22Rv1 (cell line): ENCODE data around the gene ANXA2.

Experiments
- H3K27ac ChIP-seq: fragments of 450-650 bp; 2 replicates; pipeline ENCODE4 v1.5.1; 2017
- ZFX ChIP-seq: fragments of 450-650 bp; IDR thresholded peaks from 2 replicates; pipeline ENCODE4 v1.6.1; 2017; ENCODE audit warnings: antibody characterized with exemption, borderline replicate concordance
- TF ChIP-seq, protein P1 (sequence below): fragments of 450-650 bp; IDR thresholded peaks from 2 replicates; pipeline ENCODE4 v1.5.1; 2017; ENCODE audit warnings: mild to moderate bottlenecking

Gene ANXA2

DNA sequence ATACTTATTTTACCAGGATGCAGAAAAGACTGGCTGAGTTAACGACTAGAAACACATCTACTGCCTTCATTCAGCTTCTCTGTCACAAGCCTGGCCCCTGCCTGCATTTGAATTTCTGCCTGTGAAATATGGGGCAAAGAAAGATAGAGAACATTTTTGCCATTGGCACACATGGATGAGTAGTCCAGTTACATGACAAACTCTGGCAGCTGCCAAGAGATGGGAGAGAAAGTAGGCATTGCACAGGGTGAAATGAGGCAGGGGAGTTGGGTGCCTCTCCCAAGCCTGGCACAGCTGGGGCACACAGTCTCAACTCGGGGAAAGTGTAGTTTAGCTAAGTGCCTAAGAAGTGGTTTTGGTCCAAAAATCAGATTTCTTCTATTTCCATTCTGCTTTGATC is 24.0 kb downstream of the ANXA2 start:
- no peak for TF ChIP-seq ZFX
- TF ChIP-seq, protein P1, sequence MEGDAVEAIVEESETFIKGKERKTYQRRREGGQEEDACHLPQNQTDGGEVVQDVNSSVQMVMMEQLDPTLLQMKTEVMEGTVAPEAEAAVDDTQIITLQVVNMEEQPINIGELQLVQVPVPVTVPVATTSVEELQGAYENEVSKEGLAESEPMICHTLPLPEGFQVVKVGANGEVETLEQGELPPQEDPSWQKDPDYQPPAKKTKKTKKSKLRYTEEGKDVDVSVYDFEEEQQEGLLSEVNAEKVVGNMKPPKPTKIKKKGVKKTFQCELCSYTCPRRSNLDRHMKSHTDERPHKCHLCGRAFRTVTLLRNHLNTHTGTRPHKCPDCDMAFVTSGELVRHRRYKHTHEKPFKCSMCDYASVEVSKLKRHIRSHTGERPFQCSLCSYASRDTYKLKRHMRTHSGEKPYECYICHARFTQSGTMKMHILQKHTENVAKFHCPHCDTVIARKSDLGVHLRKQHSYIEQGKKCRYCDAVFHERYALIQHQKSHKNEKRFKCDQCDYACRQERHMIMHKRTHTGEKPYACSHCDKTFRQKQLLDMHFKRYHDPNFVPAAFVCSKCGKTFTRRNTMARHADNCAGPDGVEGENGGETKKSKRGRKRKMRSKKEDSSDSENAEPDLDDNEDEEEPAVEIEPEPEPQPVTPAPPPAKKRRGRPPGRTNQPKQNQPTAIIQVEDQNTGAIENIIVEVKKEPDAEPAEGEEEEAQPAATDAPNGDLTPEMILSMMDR, result no peak
- H3K27ac ChIP-seq, result peak overlapping the region; percentile 80

DNA sequence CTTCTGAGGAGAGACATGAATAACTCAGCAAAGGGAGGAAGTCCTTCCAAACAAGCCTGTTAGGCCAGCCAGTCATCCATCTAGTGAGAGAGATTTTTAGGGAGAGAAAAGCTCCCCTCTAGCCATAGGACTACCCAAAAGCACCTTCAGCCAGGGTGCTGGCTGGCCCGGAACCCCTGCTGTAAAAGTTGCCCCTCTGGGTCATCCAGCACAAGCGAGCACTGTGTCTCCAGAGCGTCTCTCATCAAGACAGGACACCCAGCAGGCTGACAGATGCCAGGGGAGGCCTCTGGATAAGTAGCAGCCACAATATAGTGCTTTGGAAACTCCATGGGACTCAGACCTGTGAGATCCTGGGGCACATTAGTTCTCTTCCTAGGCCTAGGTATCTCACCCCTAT is 24.5 kb downstream of the ANXA2 start:
- H3K27ac ChIP-seq, result peak overlapping the region; percentile 80
- TF ChIP-seq, protein P1, result no peak
- TF ChIP-seq ZFX, result no peak

DNA sequence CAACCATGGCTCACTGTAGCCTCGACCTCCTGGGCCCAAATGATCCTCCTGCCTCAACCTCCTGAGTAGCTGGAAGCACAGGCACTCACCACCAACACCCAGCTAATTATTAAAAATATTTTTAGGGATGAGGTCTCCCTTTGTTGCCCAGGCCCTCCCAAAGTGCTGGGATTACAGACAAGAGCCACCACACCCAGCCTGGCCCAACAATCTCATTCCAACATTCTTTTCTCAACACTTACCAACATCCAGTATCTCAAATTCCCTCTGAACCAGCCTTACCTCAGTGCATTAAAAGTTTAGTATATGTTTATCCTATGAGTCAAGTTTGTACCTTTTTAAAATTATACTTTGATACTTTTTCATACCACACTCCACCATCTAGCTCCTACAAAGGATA is 25.0 kb downstream of the ANXA2 start:
- TF ChIP-seq ZFX, result no peak
- TF ChIP-seq, protein P1, result no peak
- no peak overlapping the region for H3K27ac ChIP-seq

DNA sequence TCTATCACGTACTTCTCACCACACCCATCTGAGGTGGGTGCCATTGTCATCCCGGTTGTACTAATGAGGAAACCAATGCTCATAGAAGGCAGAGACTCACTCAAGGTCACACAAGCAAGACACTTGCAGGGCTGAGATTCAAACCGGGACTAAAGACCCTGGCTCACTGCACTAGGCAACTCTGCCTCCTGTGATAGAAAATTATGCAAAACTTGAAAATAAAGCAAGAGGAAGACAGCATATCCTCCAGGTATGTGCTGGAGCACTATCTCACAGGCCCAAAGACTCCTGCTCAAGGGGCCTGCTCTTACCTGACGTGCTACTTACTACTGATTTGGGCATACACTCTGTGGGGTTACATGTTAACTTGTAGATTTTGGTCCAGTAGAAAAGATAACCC is 25.6 kb downstream of the ANXA2 start:
- TF ChIP-seq, protein P1, result no peak
- no peak for TF ChIP-seq ZFX
- H3K27ac ChIP-seq, result no peak overlapping the region

DNA sequence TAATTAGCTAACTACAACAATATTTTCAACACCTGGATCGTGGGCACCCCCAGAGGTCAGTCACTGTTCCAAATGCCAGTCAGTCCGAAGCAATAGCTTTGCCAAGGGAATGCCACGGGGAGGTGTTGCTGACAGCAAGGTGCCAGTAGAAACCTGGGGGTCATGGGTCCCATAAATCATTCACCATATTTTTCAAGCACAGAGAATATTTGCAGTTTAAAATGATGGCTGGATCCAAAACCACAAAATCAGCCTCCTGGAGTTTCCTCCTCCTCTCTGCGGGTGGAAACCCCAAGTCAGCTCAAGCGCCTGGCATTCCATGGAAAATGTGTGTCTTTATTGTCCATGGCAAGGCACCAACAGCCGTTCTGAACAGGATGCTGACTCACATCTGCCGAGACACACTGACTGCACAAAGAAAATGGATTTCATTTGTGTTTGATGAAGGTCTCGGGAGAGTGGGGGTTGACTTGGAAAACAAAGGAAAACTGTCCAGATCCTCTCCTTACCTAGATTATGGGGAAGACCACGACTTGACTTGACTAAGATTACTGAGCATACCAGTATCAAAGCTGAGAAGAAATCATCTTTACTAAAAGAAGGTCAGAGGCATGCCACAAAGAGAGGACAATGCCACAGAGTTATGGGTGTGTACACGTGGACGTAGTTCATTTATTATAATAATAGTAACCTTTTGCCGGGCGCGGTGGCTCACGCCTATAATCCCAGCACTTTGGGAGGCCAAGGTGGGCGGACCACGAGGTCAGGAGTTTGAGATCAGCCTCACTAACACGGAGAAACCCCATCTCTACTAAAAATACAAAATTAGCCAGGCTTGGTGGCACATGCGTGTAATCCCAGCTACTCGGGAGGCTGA is 26.4 kb downstream of the ANXA2 start:
- peak overlapping the region; percentile 33 for H3K27ac ChIP-seq
- TF ChIP-seq ZFX, result no peak
- TF ChIP-seq, protein P1, result no peak

DNA sequence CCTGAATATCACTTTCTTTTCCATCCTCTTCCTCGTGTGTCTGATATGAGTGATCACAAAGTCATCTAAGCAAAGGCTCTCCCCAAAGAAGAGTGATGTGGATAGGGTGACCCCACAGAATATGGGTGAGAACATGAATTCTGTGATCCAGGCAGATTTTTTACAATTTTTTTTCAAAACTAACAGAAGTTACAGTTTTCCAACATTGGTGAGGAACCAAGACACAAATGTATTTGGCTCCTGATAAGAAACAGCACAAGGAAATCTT is 27.0 kb downstream of the ANXA2 start:
- H3K27ac ChIP-seq, result peak overlapping the region; percentile 33; the same call in 1 of the 2 replicates

More for the DNA sequence above, 27.0 kb downstream of the ANXA2 start:
- no peak for TF ChIP-seq ZFX
- TF ChIP-seq, protein P1, result no peak
